Astrocyte (in vitro differentiated cells and primary cell): Measurements from ENCODE around the gene CDC42EP1.

ENCODE experiments used
- EZH2 ChIP-seq: IDR thresholded peaks from 2 replicates; pipeline ENCODE4 v1.6.1; 2012; ENCODE audit warnings: mild to moderate bottlenecking, low read length, inconsistent platforms; ENCODE audit not compliant: insufficient read depth
- TF ChIP-seq, protein P1 (sequence below): IDR thresholded peaks from 2 replicates; pipeline ENCODE4 v1.5.1; 2011; ENCODE audit warnings: low read depth, mild to moderate bottlenecking, inconsistent platforms, low read length, moderate library complexity; ENCODE audit not compliant: insufficient read depth

DNA sequence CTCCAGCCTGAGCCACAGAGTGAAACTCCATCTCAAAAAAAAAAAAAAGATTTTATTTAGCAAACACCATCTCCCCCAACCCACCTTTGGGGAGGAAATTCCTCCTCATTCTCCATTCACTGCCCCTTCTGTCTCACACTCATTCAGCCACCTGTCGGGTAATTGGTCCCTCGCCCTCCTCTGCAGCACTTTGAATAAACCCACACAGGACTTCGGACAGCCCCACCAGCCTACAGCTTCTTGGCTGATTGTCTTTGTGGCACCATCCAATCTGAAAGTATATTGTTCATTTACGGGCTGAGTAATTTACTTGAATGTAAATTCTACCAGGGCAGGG is 40.9 kb downstream of the CDC42EP1 start:
- TF ChIP-seq, protein P1, sequence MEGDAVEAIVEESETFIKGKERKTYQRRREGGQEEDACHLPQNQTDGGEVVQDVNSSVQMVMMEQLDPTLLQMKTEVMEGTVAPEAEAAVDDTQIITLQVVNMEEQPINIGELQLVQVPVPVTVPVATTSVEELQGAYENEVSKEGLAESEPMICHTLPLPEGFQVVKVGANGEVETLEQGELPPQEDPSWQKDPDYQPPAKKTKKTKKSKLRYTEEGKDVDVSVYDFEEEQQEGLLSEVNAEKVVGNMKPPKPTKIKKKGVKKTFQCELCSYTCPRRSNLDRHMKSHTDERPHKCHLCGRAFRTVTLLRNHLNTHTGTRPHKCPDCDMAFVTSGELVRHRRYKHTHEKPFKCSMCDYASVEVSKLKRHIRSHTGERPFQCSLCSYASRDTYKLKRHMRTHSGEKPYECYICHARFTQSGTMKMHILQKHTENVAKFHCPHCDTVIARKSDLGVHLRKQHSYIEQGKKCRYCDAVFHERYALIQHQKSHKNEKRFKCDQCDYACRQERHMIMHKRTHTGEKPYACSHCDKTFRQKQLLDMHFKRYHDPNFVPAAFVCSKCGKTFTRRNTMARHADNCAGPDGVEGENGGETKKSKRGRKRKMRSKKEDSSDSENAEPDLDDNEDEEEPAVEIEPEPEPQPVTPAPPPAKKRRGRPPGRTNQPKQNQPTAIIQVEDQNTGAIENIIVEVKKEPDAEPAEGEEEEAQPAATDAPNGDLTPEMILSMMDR, result no peak
- no peak for TF ChIP-seq EZH2
